Activated CD4-positive, alpha-beta T cell treated with anti-CD3 and anti-CD28 coated beads, Interleukin-2, amount 50 U/mL, for 48 hours (primary cell): ENCODE data around the gene FOXO3.

ENCODE experiments used
- DNase-seq, 2 experiments: peaks; one replicate each; pipeline ENCODE4 v3.0.0-alpha.2; 2020

FOXO3 gene

GRCh38 chr6:108689272-108690161, 128.8 kb downstream of the FOXO3 start:
- DNase-seq: no peak

GRCh38 chr6:108690326-108691049, 129.8 kb downstream of the FOXO3 start:
- no peak for DNase-seq

- no peak for DNase-seq
Observed at GRCh38 chr6:108693430-108694154, 132.9 kb downstream of the FOXO3 start.

GRCh38 chr6:108694816-108695215, 134.1 kb downstream of the FOXO3 start:
- DNase-seq: no peak

- DNase-seq: no peak
Observed at GRCh38 chr6:108697561-108698161, 136.9 kb downstream of the FOXO3 start.

- no peak for DNase-seq
Observed at GRCh38 chr6:108698593-108699289, 138.0 kb downstream of the FOXO3 start.

GRCh38 chr6:108699290-108700041, 138.7 kb downstream of the FOXO3 start:
- DNase-seq: no peak

- no peak for DNase-seq
Observed at GRCh38 chr6:108702106-108702851, 141.6 kb downstream of the FOXO3 start.

GRCh38 chr6:108706649-108707048, 145.9 kb downstream of the FOXO3 start:
- DNase-seq: no peak

- DNase-seq: no peak
Observed at GRCh38 chr6:108707328-108707976, 146.7 kb downstream of the FOXO3 start.

- DNase-seq: no peak
Observed at GRCh38 chr6:108710030-108710429, 149.3 kb downstream of the FOXO3 start.

- no peak for DNase-seq
Observed at GRCh38 chr6:108710551-108710950, 149.8 kb downstream of the FOXO3 start.

GRCh38 chr6:108711071-108711470, 150.4 kb downstream of the FOXO3 start:
- DNase-seq: no peak

GRCh38 chr6:108711826-108712225, 151.1 kb downstream of the FOXO3 start:
- no peak for DNase-seq

GRCh38 chr6:108712946-108713345, 152.2 kb downstream of the FOXO3 start:
- DNase-seq: no peak

- DNase-seq: no peak
Observed at GRCh38 chr6:108714101-108714765, 153.5 kb downstream of the FOXO3 start.

- no peak for DNase-seq
Observed at GRCh38 chr6:108714766-108715414, 154.2 kb downstream of the FOXO3 start.

GRCh38 chr6:108715832-108716231, 155.1 kb downstream of the FOXO3 start:
- no peak for DNase-seq
